ENCODE data around the gene ZDHHC7. TPM values are rescaled to one million over a fixed set of nuclear protein-coding genes. Genes with fewer than 3 reads are reported as not detected.

ZDHHC7 gene
- total RNA-seq, 1 experiment from 2014 or later = 39.9 TPM

GRCh38 chr16:85010446-85010930, 847 bp downstream of the ZDHHC7 start:
- TF ChIP-seq EGR1 (IDR thresholded peaks at IDR 0.05; ENCODE audit: low read depth) = no peak
- TF ChIP-seq JUND (IDR thresholded peaks at IDR 0.05) = no peak
- TF ChIP-seq YY1 (IDR thresholded peaks at IDR 0.05; ENCODE audit: extremely low read depth, insufficient replicate concordance, low read depth, low read length) = no peak
- no peak for TF ChIP-seq FOSL1 (IDR thresholded peaks at IDR 0.05; ENCODE audit: low read depth)
- no peak for TF ChIP-seq SRF (IDR thresholded peaks at IDR 0.05; ENCODE audit: low read depth)
- TF ChIP-seq SP1 (IDR thresholded peaks at IDR 0.05; ENCODE audit: low read depth) = no peak
- TF ChIP-seq MAX (IDR thresholded peaks at IDR 0.05) = no peak
- TF ChIP-seq ZFX (IDR thresholded peaks at IDR 0.05) = no peak
- H3K9me2 ChIP-seq (ENCODE audit: insufficient read depth) = no peaks in the 10 kb centered on the region
- intact Hi-C loops (cut with micrococcal nuclease) = loop anchor here (2.0 kb wide), 1 partner anchor 76 kb away; no protein-coding TSS in a partner anchor
- H4K20me1 ChIP-seq (ENCODE audit: insufficient read depth) = peaks cover 4% of the 10 kb centered on the region; the same call in 1 of the 2 replicates
- peak overlapping the region; percentile 85 for H3K9ac ChIP-seq (ENCODE audit: low read length)
- no TSS peak for BruUV-seq (replicated peaks)
- ChIA-PET CTCF (interaction anchor here (0.9 kb wide), 1 partner anchor 105 kb away, joined by 3 read pairs; no protein-coding TSS in a partner anchor), RAD21 (ENCODE audit: low non-redundant PET in 1 of 2, low total read pairs in 2 of 2, uncharacterized antibody in 2 of 2, unreplicated experiment in 2 of 2) (no interaction called here), POLR2A (interaction anchor here (0.7 to 3.2 kb wide), 3 partner anchors 9 to 23 kb away, joined by 3 to 17 read pairs (median 3); partner anchors contain the start of gene KIAA0513)
- ATAC-seq (no peak), DNase-seq (ENCODE audit: low read depth, low spot score) (no peak)
- H3K9me3 ChIP-seq (ENCODE audit: control insufficient read depth in 1 of 2, insufficient read depth in 1 of 2, low read depth in 1 of 2, low read length in 2 of 2) = no peaks in the 10 kb centered on the region
- no peaks in the 10 kb centered on the region for H3K36me3 ChIP-seq (ENCODE audit: control insufficient read depth in 1 of 2, insufficient read depth in 2 of 2, low read length in 2 of 2)
- H2AFZ ChIP-seq (ENCODE audit: low read depth, low read length, poor library complexity, severe bottlenecking) = no peak overlapping the region
- H3K4me1 ChIP-seq (ENCODE audit: control insufficient read depth in 1 of 2, insufficient read depth in 2 of 2, low read length in 2 of 2) = peaks cover 9 to 14% of the 10 kb centered on the region in 2 experiments; a peak in 3 of 4 replicates
- H3K27me3 ChIP-seq (ENCODE audit: insufficient read depth, low read length) = no peaks in the 10 kb centered on the region
- peak overlapping the region; percentile 92 for H3K4me2 ChIP-seq (ENCODE audit: low read length)
- peak overlapping the region; percentile 93 for H3K27ac ChIP-seq (ENCODE audit: low read depth, low read length)
- peak overlapping the region; percentile 65 to 78 for H3K4me3 ChIP-seq (replicated peaks in 1 of 2; ENCODE audit: low read depth in 1 of 2, low read length in 2 of 2)
- peaks cover 55% of the 10 kb centered on the region for H3K79me2 ChIP-seq (ENCODE audit: insufficient read depth, low read length)

- Histone ChIP-seq H3K27me3 (ENCODE audit: insufficient read depth, low read length) (no peaks in the 10 kb centered on the region), H3K9ac (ENCODE audit: low read length) (no peak overlapping the region), H3K27ac (ENCODE audit: low read depth, low read length) (no peak overlapping the region), H3K79me2 (ENCODE audit: insufficient read depth, low read length) (peaks cover 77% of the 10 kb centered on the region), H3K36me3 (ENCODE audit: control insufficient read depth in 1 of 2, insufficient read depth in 2 of 2, low read length in 2 of 2) (no peaks in the 10 kb centered on the region), H3K4me3 (replicated peaks in 1 of 2; ENCODE audit: low read depth in 1 of 2, low read length in 2 of 2) (no peak overlapping the region), H3K4me1 (ENCODE audit: control insufficient read depth in 1 of 2, insufficient read depth in 2 of 2, low read length in 2 of 2) (peaks cover 14 to 36% of the 10 kb centered on the region in 2 experiments), H2AFZ (ENCODE audit: low read depth, low read length, poor library complexity, severe bottlenecking) (no peak overlapping the region), H3K4me2 (ENCODE audit: low read length) (no peak overlapping the region), H4K20me1 (ENCODE audit: insufficient read depth) (peaks cover 4% of the 10 kb centered on the region; the same call in 1 of the 2 replicates), H3K9me2 (ENCODE audit: insufficient read depth) (no peaks in the 10 kb centered on the region), H3K9me3 (ENCODE audit: control insufficient read depth in 1 of 2, insufficient read depth in 1 of 2, low read depth in 1 of 2, low read length in 2 of 2) (no peaks in the 10 kb centered on the region)
- ChIA-PET RAD21 (ENCODE audit: low non-redundant PET in 1 of 2, low total read pairs in 2 of 2, uncharacterized antibody in 2 of 2, unreplicated experiment in 2 of 2) (no interaction called here), CTCF (no interaction called here), POLR2A (no interaction called here)
- TF ChIP-seq CEBPB (IDR thresholded peaks at IDR 0.05; ENCODE audit: low read depth) (no peak), POLR2A (IDR thresholded peaks at IDR 0.05; ENCODE audit: borderline replicate concordance, extremely low read depth, insufficient read depth, insufficient read length) (no peak), EZH2phosphoT487 (IDR thresholded peaks at IDR 0.05; ENCODE audit: borderline replicate concordance) (no peak)
- TF ChIP-seq, protein P1, sequence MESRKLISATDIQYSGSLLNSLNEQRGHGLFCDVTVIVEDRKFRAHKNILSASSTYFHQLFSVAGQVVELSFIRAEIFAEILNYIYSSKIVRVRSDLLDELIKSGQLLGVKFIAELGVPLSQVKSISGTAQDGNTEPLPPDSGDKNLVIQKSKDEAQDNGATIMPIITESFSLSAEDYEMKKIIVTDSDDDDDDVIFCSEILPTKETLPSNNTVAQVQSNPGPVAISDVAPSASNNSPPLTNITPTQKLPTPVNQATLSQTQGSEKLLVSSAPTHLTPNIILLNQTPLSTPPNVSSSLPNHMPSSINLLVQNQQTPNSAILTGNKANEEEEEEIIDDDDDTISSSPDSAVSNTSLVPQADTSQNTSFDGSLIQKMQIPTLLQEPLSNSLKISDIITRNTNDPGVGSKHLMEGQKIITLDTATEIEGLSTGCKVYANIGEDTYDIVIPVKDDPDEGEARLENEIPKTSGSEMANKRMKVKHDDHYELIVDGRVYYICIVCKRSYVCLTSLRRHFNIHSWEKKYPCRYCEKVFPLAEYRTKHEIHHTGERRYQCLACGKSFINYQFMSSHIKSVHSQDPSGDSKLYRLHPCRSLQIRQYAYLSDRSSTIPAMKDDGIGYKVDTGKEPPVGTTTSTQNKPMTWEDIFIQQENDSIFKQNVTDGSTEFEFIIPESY (IDR thresholded peaks at IDR 0.05; ENCODE audit: extremely low read depth, insufficient replicate concordance, low read length) = no peak
- no TSS peak for BruUV-seq (replicated peaks)
- intact Hi-C loops (cut with micrococcal nuclease) = no loop called here
- DNase-seq (ENCODE audit: low read depth, low spot score) = no peak
- ATAC-seq = no peak
These were observed 3.1 kb downstream of the ZDHHC7 start for GRCh38 chr16:85008271-85008670.
